ENCODE results near the gene NDFIP1.

DNA sequence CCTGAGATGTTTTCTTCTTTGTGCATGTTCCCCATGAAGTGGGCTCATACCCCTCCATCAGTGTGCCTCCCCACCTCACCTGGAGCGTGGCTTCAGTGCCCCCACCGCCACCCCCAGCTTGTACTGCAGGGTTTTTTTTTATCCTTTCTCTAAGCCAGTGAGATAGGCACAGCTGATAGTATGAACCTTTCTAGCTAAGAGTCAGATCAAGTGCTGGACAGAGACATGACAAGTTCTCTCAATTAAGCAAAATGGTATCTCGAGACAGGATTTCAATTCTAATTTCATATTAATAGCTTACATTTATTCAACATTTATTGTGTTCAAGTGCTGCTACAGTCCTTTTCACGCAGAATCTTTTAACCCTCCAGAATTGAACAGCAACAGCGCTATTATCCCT lies 55.7 kb downstream of the NDFIP1 start:
- TF ChIP-seq GATA2 (IDR thresholded peaks at IDR 0.05; ENCODE audit: low read depth, low read length) (no peak), GATA3 (IDR thresholded peaks at IDR 0.05; ENCODE audit: low read depth, low read length) (no peak)
